ENCODE results near the gene RBM28.

GRCh38 chr7:128335730-128336129 is 8.0 kb downstream of the RBM28 start:
- TF ChIP-seq CTCF (IDR thresholded peaks at IDR 0.05) (no peak), EP300 (IDR thresholded peaks at IDR 0.05) (no peak), POLR2A (IDR thresholded peaks at IDR 0.05) (no peak)
